Osteocyte (in vitro differentiated cells): ENCODE data around the gene MPP4. TPM values are rescaled to one million over a fixed set of nuclear protein-coding genes. Genes with fewer than 3 reads are reported as not detected.

ENCODE experiments used
- DNase-seq: peaks from one replicate; pipeline ENCODE4 v3.0.0; 2021; ENCODE audit warnings: mixed read lengths; ENCODE audit not compliant: unreplicated experiment; ENCODE audit errors: extremely low spot score
- H3K27ac Mint-ChIP-seq: one replicate; pipeline ENCODE4 v1.8.0; 2021; ENCODE audit warnings: mild to moderate bottlenecking, mixed read lengths; ENCODE audit not compliant: unreplicated experiment
- H3K27me3 Mint-ChIP-seq: one replicate; pipeline ENCODE4 v1.8.0; 2021; ENCODE audit warnings: mixed read lengths; ENCODE audit not compliant: unreplicated experiment
- H3K36me3 Mint-ChIP-seq: one replicate; pipeline ENCODE4 v1.8.0; 2021; ENCODE audit warnings: mixed read lengths; ENCODE audit not compliant: unreplicated experiment
- H3K4me1 Mint-ChIP-seq: one replicate; pipeline ENCODE4 v1.8.0; 2021; ENCODE audit warnings: mixed read lengths; ENCODE audit not compliant: unreplicated experiment
- H3K4me3 Mint-ChIP-seq: one replicate; pipeline ENCODE4 v1.8.0; 2021; ENCODE audit warnings: mild to moderate bottlenecking, moderate library complexity, mixed read lengths; ENCODE audit not compliant: unreplicated experiment
- H3K9me3 Mint-ChIP-seq: one replicate; pipeline ENCODE4 v1.8.0; 2021; ENCODE audit warnings: mixed read lengths; ENCODE audit not compliant: unreplicated experiment
- CTCF ChIP-seq: fragments of 200-600 bp; sonication (generic); IDR thresholded peaks from 2 replicates; pipeline ENCODE4 v1.5.0; 2021; ENCODE audit warnings: antibody characterized with exemption, mild to moderate bottlenecking, moderate library complexity
- total RNA-seq: library from RNA; stranded (reverse); gene quantifications from 2 replicates; pipeline ENCODE4 v1.2.1, GENCODE V29; 2021

Gene MPP4
- total RNA-seq, 1 donor from 2014 or later, result 0.83 TPM

GRCh38 chr2:201697899-201698298 is 545 bp downstream of the MPP4 start:
- Mint-ChIP-seq H3K27me3 (no peaks in the 10 kb centered on the region), H3K4me3 (no peak overlapping the region), H3K4me1 (peaks cover 51% of the 10 kb centered on the region), H3K36me3 (peaks cover 25% of the 10 kb centered on the region), H3K27ac (peak overlapping the region; percentile 83), H3K9me3 (no peaks in the 10 kb centered on the region)
- no peak for TF ChIP-seq CTCF
- DNase-seq, result no peak

- Mint-ChIP-seq H3K36me3 (peaks cover 12% of the 10 kb centered on the region), H3K27ac (peak overlapping the region; percentile 62), H3K4me3 (no peak overlapping the region), H3K4me1 (peaks cover 50% of the 10 kb centered on the region), H3K27me3 (no peaks in the 10 kb centered on the region), H3K9me3 (no peaks in the 10 kb centered on the region)
- no peak for TF ChIP-seq CTCF
- no peak for DNase-seq
Measured at GRCh38 chr2:201696151-201696659, 2.2 kb downstream of the MPP4 start.

- Mint-ChIP-seq H3K27ac (no peak overlapping the region), H3K4me1 (no peaks in the 10 kb centered on the region), H3K36me3 (peaks cover 4% of the 10 kb centered on the region), H3K4me3 (no peak overlapping the region), H3K27me3 (no peaks in the 10 kb centered on the region), H3K9me3 (no peaks in the 10 kb centered on the region)
- TF ChIP-seq CTCF, result no peak
- no peak for DNase-seq
Measured at GRCh38 chr2:201685156-201685555, 13.3 kb downstream of the MPP4 start.

- no peak overlapping the region for H3K27ac Mint-ChIP-seq
- no peak overlapping the region for H3K4me3 Mint-ChIP-seq
- peaks cover 6% of the 10 kb centered on the region for H3K36me3 Mint-ChIP-seq
- no peak for DNase-seq
- no peaks in the 10 kb centered on the region for H3K9me3 Mint-ChIP-seq
- peak; percentile 32 for TF ChIP-seq CTCF
- H3K4me1 Mint-ChIP-seq, result no peaks in the 10 kb centered on the region
- no peaks in the 10 kb centered on the region for H3K27me3 Mint-ChIP-seq
Measured at GRCh38 chr2:201680743-201681142, 17.7 kb downstream of the MPP4 start.

GRCh38 chr2:201678401-201678800 is 20.0 kb downstream of the MPP4 start:
- no peak for TF ChIP-seq CTCF
- no peak overlapping the region for H3K4me3 Mint-ChIP-seq

More at GRCh38 chr2:201678401-201678800, 20.0 kb downstream of the MPP4 start:
- Mint-ChIP-seq H3K9me3 (no peaks in the 10 kb centered on the region), H3K27ac (no peak overlapping the region), H3K4me1 (peaks cover 11% of the 10 kb centered on the region), H3K36me3 (peaks cover 6% of the 10 kb centered on the region), H3K27me3 (no peaks in the 10 kb centered on the region)
- no peak for DNase-seq
